Thyroid gland (tissue), 4 donors: ENCODE measurements around the gene MAP1LC3B. TPM values are rescaled to one million over a fixed set of nuclear protein-coding genes. Genes with fewer than 3 reads are reported as not detected.

ENCODE experiments used
- DNase-seq, 2 donors: peaks; one replicate each; pipeline ENCODE4 v3.0.0-alpha.2; 2019
- H3K27ac ChIP-seq, 3 donors: fragments of 200-600 bp; sonication (generic); 1 replicate in 2 of 3; 2 replicates in 1 of 3; pipeline ENCODE4 v1.5.1; 2016 to 2019; ENCODE audit warnings: mild to moderate bottlenecking in 1 of 3, moderate library complexity in 1 of 3
- H3K27me3 ChIP-seq: fragments of 200-600 bp; sonication (generic); one replicate; pipeline ENCODE4 v1.5.1; 2019
- H3K36me3 ChIP-seq, 2 donors: fragments of 200-600 bp; sonication (generic); one replicate each; pipeline ENCODE4 v1.5.1; 2016 to 2019
- H3K4me1 ChIP-seq, 2 donors: fragments of 200-600 bp; sonication (generic); one replicate each; pipeline ENCODE4 v1.5.1; 2017 to 2019
- H3K4me3 ChIP-seq, 3 donors: fragments of 200-600 bp; sonication (generic); replicated peaks in 1 of 3; 1 replicate in 2 of 3; 2 replicates in 1 of 3; pipeline ENCODE4 v1.5.1; 2016; ENCODE audit warnings: mild to moderate bottlenecking in 1 of 3
- H3K9me3 ChIP-seq: fragments of 200-600 bp; sonication (generic); one replicate; pipeline ENCODE4 v1.5.1; 2017
- POLR2A ChIP-seq, 2 donors: fragments of 450-650 bp; IDR thresholded peaks; one replicate each; pipeline ENCODE4 v1.6.1; 2017; ENCODE audit warnings: antibody characterized with exemption in 2 of 2, mild to moderate bottlenecking in 2 of 2, moderate library complexity in 1 of 2
- WGBS, 2 donors: methylation state at CpG; one replicate each; pipeline ENCODE4 v1.1.5; 2017; 5-methylcytosine and 5-hydroxymethylcytosine counted together
- intact Hi-C: fragments of 100-400 bp; cut with DNase I; formaldehyde crosslinking; loops from one replicate; pipeline ENCODE4 v1.15.1; 2023
- total RNA-seq, 4 donors: library from RNA; depleted of rRNA; stranded (reverse); fragments of >200 nt; gene quantifications; one replicate each; pipeline ENCODE4 v1.2.3, GENCODE V29; 2016
- TF ChIP-seq, protein P1 (sequence below), 6 experiments: fragments of 200-600 bp in 3 of 6; fragments of 450-650 bp in 3 of 6; sonication (generic) in 3 of 6; IDR thresholded peaks; one replicate each; pipeline ENCODE4 v1.5.1; 2016 to 2019; ENCODE audit warnings: antibody characterized with exemption in 6 of 6, mild to moderate bottlenecking in 2 of 6, inconsistent platforms in 1 of 6, moderate library complexity in 1 of 6

Gene MAP1LC3B
- total RNA-seq, 4 donors from 2014 or later, result 51.8 to 84.3 (median 67.3) TPM

DNA sequence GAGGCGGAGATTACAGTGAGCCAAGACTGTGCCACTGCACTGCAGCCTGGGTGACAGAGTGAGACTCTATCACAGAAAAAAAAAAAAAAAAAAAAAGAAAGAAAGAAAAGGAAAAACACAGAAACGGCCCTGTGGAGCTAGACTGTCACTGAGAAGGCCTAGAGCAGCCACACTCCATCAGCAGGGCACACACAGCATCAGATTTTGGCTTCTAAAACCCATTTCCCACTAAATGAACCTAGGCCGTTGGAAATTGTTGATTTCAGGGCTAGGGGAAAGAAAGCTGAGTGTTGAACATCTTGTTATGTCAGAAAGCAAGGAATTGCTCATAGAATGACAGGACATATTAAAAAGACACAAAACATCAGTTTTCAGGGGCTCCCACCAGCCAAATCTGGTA, 51.8 kb downstream of the MAP1LC3B start:
- no peak overlapping the region for H3K27ac ChIP-seq

DNA sequence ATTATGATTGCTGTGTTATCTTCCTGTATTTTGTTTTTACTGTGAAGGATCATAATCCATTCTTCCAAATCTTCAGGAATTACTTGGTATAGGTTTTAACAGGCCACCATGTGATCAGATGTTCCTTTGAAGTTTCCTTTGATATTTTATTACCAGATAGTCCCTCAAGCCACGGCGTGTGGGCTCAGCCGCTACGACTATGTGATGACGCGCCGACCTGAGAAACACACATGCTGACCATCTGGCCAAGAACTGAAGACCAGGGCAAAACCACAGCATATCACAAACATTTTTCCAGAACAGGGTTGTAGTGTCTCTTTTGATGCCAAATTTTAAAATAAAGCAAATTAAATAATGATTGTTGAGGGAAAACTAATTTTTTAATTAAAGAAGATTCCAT, 53.4 kb downstream of the MAP1LC3B start:
- H3K27me3 ChIP-seq, result no peaks in the 10 kb centered on the region
- no peak for DNase-seq
- no peak overlapping the region for H3K4me3 ChIP-seq
- intact Hi-C loops, result no loop called here
- TF ChIP-seq, protein P1, sequence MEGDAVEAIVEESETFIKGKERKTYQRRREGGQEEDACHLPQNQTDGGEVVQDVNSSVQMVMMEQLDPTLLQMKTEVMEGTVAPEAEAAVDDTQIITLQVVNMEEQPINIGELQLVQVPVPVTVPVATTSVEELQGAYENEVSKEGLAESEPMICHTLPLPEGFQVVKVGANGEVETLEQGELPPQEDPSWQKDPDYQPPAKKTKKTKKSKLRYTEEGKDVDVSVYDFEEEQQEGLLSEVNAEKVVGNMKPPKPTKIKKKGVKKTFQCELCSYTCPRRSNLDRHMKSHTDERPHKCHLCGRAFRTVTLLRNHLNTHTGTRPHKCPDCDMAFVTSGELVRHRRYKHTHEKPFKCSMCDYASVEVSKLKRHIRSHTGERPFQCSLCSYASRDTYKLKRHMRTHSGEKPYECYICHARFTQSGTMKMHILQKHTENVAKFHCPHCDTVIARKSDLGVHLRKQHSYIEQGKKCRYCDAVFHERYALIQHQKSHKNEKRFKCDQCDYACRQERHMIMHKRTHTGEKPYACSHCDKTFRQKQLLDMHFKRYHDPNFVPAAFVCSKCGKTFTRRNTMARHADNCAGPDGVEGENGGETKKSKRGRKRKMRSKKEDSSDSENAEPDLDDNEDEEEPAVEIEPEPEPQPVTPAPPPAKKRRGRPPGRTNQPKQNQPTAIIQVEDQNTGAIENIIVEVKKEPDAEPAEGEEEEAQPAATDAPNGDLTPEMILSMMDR (IDR thresholded peaks at IDR 0.05), result no peak
- TF ChIP-seq POLR2A (IDR thresholded peaks at IDR 0.05), result no peak
- no peaks in the 10 kb centered on the region for H3K4me1 ChIP-seq
- WGBS, 2 donors, result 95 to 97% methylated on average over 7 of the region's 7 CpGs
- H3K36me3 ChIP-seq, result peaks cover 4 to 5% of the 10 kb centered on the region in 2 donors
- no peak overlapping the region for H3K27ac ChIP-seq
- H3K9me3 ChIP-seq, result no peaks in the 10 kb centered on the region

More for the DNA sequence above, 51.8 kb downstream of the MAP1LC3B start:
- no peaks in the 10 kb centered on the region for H3K4me1 ChIP-seq
- intact Hi-C loops, result no loop called here
- peaks cover 4 to 5% of the 10 kb centered on the region in 2 donors for H3K36me3 ChIP-seq
- no peak for DNase-seq
- TF ChIP-seq, protein P1 (IDR thresholded peaks at IDR 0.05), result no peak
- no peak for TF ChIP-seq POLR2A (IDR thresholded peaks at IDR 0.05)
- 97 to 98% methylated on average over 3 of the region's 3 CpGs for WGBS, 2 donors
- H3K4me3 ChIP-seq, result no peak overlapping the region
- no peaks in the 10 kb centered on the region for H3K27me3 ChIP-seq
- H3K9me3 ChIP-seq, result no peaks in the 10 kb centered on the region

DNA sequence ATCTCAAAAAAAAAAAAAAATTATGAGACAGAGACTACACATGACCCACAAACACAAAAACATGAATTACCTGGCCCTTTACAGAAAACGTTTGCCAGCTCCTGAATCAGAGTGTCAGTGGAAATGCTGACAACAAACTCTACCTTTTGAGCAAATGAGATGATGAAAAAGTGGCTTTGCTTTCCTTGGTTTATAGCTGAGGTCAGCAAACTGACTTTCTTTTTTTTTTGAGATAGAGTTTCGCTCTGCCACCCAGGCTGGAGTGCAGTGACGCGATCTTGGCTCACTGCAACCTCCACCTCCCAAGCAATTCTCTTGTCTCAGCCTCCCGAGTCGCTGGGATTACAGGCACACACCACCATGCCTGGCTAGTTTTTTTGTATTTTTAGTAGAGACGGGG, 54.3 kb downstream of the MAP1LC3B start:
- TF ChIP-seq, protein P1 (IDR thresholded peaks at IDR 0.05), result no peak
- TF ChIP-seq POLR2A (IDR thresholded peaks at IDR 0.05), result no peak
- WGBS, 2 donors, result 93 to 98% methylated on average over 7 of the region's 7 CpGs
- DNase-seq, result no peak
- no peaks in the 10 kb centered on the region for H3K9me3 ChIP-seq
- H3K36me3 ChIP-seq, result peaks cover 5% of the 10 kb centered on the region in 2 donors
- H3K27ac ChIP-seq, result no peak overlapping the region
- no peaks in the 10 kb centered on the region for H3K27me3 ChIP-seq
- no peak overlapping the region for H3K4me3 ChIP-seq
- intact Hi-C loops, result no loop called here
- H3K4me1 ChIP-seq, result peaks cover 0 to 3% of the 10 kb centered on the region in 2 donors

DNA sequence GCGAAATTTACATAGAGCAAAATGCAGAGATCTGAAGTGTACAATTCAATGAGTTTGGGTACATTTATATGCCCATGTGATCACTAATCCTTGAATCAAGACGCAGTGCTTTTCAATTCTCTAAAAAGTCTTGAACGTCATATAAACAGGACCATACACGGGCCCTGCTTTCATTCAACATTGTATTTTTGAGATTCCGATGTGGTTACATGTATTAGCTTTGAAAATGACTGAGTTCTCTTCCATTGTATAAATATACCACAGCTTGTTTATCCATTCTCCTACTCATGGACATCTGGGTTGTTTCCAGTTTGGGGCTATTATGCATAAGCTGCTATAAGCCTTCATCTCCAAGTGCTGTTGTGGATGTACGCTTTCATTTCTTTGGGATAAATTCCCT, 55.2 kb downstream of the MAP1LC3B start:
- Histone ChIP-seq H3K27me3 (no peaks in the 10 kb centered on the region), H3K36me3 (peaks cover 9 to 11% of the 10 kb centered on the region in 2 donors), H3K4me1 (peaks cover 0 to 3% of the 10 kb centered on the region in 2 donors), H3K27ac (no peak overlapping the region), H3K4me3 (no peak overlapping the region), H3K9me3 (no peaks in the 10 kb centered on the region)
- no peak for DNase-seq
- 91 to 95% methylated on average over 6 of the region's 6 CpGs for WGBS, 2 donors
- TF ChIP-seq POLR2A (IDR thresholded peaks at IDR 0.05), result no peak
- TF ChIP-seq, protein P1 (IDR thresholded peaks at IDR 0.05), result no peak
- intact Hi-C loops, result no loop called here

DNA sequence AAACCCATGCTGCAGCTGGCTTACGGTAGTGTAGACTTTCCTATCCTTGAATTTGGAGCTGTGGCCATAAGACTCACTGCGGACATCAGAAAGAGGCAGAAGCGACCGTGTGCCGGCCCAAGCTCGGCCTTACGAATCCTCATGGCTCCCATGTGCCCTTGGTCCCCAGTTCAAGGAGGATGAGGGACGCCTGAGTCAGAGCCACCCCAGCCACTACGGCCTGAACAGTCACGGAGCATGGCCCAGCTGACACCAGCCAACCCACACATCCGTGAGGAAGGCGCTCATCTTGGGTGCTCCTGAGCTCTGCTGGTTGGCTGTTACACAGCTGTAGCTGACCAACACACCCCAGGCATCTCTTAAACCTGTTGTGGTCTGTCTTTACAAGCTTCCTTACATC, 56.7 kb downstream of the MAP1LC3B start:
- intact Hi-C loops, result no loop called here
- H3K4me3 ChIP-seq, result no peak overlapping the region
- 95% methylated on average over 7 to 9 of the region's 12 CpGs for WGBS, 2 donors
- DNase-seq, result no peak
- TF ChIP-seq POLR2A (IDR thresholded peaks at IDR 0.05), result no peak
- TF ChIP-seq, protein P1 (IDR thresholded peaks at IDR 0.05), result no peak
- H3K27me3 ChIP-seq, result no peaks in the 10 kb centered on the region
- no peaks in the 10 kb centered on the region for H3K9me3 ChIP-seq
- peaks cover 0 to 3% of the 10 kb centered on the region in 2 donors for H3K4me1 ChIP-seq
- H3K36me3 ChIP-seq, result peaks cover 9 to 11% of the 10 kb centered on the region in 2 donors
- no peak overlapping the region for H3K27ac ChIP-seq
